Measurements from ENCODE around the gene MYH16. TPM values are rescaled to one million over a fixed set of nuclear protein-coding genes. Genes with fewer than 3 reads are reported as not detected.

MYH16 gene
- polyA plus RNA-seq, 1 donor (not counting 4 experiments of a cell fraction or from before 2014, with no cell fraction given): 0.69 TPM

- no peak overlapping the region for H3K27ac ChIP-seq (ENCODE audit: control insufficient read depth, insufficient read depth, low read length)
- no peak for FAIRE-seq
- H3K9me1 ChIP-seq (ENCODE audit: control insufficient read depth, extremely low read depth, insufficient read depth, low read length): no peaks in the 10 kb centered on the region
These were observed 18.5 kb downstream of the MYH16 start for GRCh38 chr7:99290980-99291607.

GRCh38 chr7:99292127-99292526, 19.5 kb downstream of the MYH16 start:
- Histone ChIP-seq H3K9ac (ENCODE audit: control insufficient read depth, extremely low read depth, insufficient read depth, low read length) (no peak overlapping the region), H3K9me1 (ENCODE audit: control insufficient read depth, extremely low read depth, insufficient read depth, low read length) (no peaks in the 10 kb centered on the region), H3K27ac (ENCODE audit: control insufficient read depth, insufficient read depth, low read length) (no peak overlapping the region), H4K20me1 (ENCODE audit: control insufficient read depth, extremely low read depth, insufficient read depth, low read length) (no peaks in the 10 kb centered on the region), H2AFZ (ENCODE audit: control insufficient read depth, low read length) (no peak overlapping the region), H3K79me2 (ENCODE audit: control insufficient read depth, insufficient read depth, low read length) (no peaks in the 10 kb centered on the region), H3K36me3 (ENCODE audit: control insufficient read depth in 2 of 2, extremely low read depth in 1 of 2, insufficient read depth in 2 of 2, low read length in 2 of 2) (no peaks in the 10 kb centered on the region), H3K4me3 (ENCODE audit: control insufficient read depth in 2 of 3, extremely low read depth in 1 of 3, insufficient read depth in 2 of 3, low read depth in 1 of 3, low read length in 3 of 3) (no peak overlapping the region), H3K4me1 (ENCODE audit: control insufficient read depth, extremely low read depth, insufficient read depth, low read length) (no peaks in the 10 kb centered on the region), H3K27me3 (ENCODE audit: control insufficient read depth, extremely low read depth, insufficient read depth, low read length) (no peaks in the 10 kb centered on the region), H3K9me3 (ENCODE audit: control insufficient read depth, low read depth, low read length) (no peaks in the 10 kb centered on the region), H3K4me2 (ENCODE audit: control insufficient read depth, extremely low read depth, insufficient read depth, low read depth, low read length) (no peak overlapping the region)
- TF ChIP-seq EZH2 (IDR thresholded peaks at IDR 0.05; ENCODE audit: low read length) (no peak), CTCF (optimal IDR thresholded peaks at IDR 0.05 in 1 of 3, IDR thresholded peaks at IDR 0.05 in 1 of 3, conservative IDR thresholded peaks at IDR 0.05 in 1 of 3; ENCODE audit: extremely low read depth in 1 of 3, insufficient read depth in 2 of 3, low read length in 3 of 3) (no peak)
- DNase-seq (ENCODE audit: low read depth, low spot score) (no peak), FAIRE-seq (no peak)
- dilution Hi-C loops (cut with MboI; ENCODE audit: extremely low pct_ligation_motif_present, low sequenced_read_pairs): no loop called here

More at GRCh38 chr7:99290980-99291607, 18.5 kb downstream of the MYH16 start:
- dilution Hi-C loops (cut with MboI; ENCODE audit: extremely low pct_ligation_motif_present, low sequenced_read_pairs): no loop called here
- no peak overlapping the region for H3K4me3 ChIP-seq (ENCODE audit: control insufficient read depth in 2 of 3, extremely low read depth in 1 of 3, insufficient read depth in 2 of 3, low read depth in 1 of 3, low read length in 3 of 3)
- no peaks in the 10 kb centered on the region for H3K27me3 ChIP-seq (ENCODE audit: control insufficient read depth, extremely low read depth, insufficient read depth, low read length)
- no peak overlapping the region for H2AFZ ChIP-seq (ENCODE audit: control insufficient read depth, low read length)
- H4K20me1 ChIP-seq (ENCODE audit: control insufficient read depth, extremely low read depth, insufficient read depth, low read length): no peaks in the 10 kb centered on the region
- no peaks in the 10 kb centered on the region for H3K9me3 ChIP-seq (ENCODE audit: control insufficient read depth, low read depth, low read length)
- no peak overlapping the region for H3K9ac ChIP-seq (ENCODE audit: control insufficient read depth, extremely low read depth, insufficient read depth, low read length)
- H3K4me2 ChIP-seq (ENCODE audit: control insufficient read depth, extremely low read depth, insufficient read depth, low read depth, low read length): no peak overlapping the region
- no peaks in the 10 kb centered on the region for H3K36me3 ChIP-seq (ENCODE audit: control insufficient read depth in 2 of 2, extremely low read depth in 1 of 2, insufficient read depth in 2 of 2, low read length in 2 of 2)
- no peak for DNase-seq (ENCODE audit: low read depth, low spot score)
- H3K79me2 ChIP-seq (ENCODE audit: control insufficient read depth, insufficient read depth, low read length): no peaks in the 10 kb centered on the region
- TF ChIP-seq CTCF (optimal IDR thresholded peaks at IDR 0.05 in 1 of 3, IDR thresholded peaks at IDR 0.05 in 1 of 3, conservative IDR thresholded peaks at IDR 0.05 in 1 of 3; ENCODE audit: extremely low read depth in 1 of 3, insufficient read depth in 2 of 3, low read length in 3 of 3): no peak
- TF ChIP-seq EZH2 (IDR thresholded peaks at IDR 0.05; ENCODE audit: low read length): no peak
- no peaks in the 10 kb centered on the region for H3K4me1 ChIP-seq (ENCODE audit: control insufficient read depth, extremely low read depth, insufficient read depth, low read length)
